Ovary (tissue), 9 donors: ENCODE data around the gene FANCC. TPM values are rescaled to one million over a fixed set of nuclear protein-coding genes. Genes with fewer than 3 reads are reported as not detected.

Experiments used
- DNase-seq, 5 donors: peaks; one replicate each; pipeline ENCODE4 v3.0.0-alpha.2; 2019 to 2020
- H3K27ac ChIP-seq, 2 donors: fragments of 200-600 bp; one replicate each; pipeline versions ENCODE4 v1.5.1 to v1.8.0; 2019 to 2022
- H3K27me3 ChIP-seq: fragments of 200-600 bp; one replicate; pipeline ENCODE4 v1.8.0; 2022
- H3K36me3 ChIP-seq: fragments of 200-600 bp; sonication (generic); one replicate; pipeline ENCODE4 v1.5.1; 2019
- H3K4me1 ChIP-seq: one replicate; pipeline ENCODE4 v1.8.1; 2013; ENCODE audit warnings: mild to moderate bottlenecking, moderate library complexity; ENCODE audit not compliant: insufficient read depth
- H3K4me3 ChIP-seq: fragments of 200-600 bp; sonication (generic); one replicate; pipeline ENCODE4 v1.5.1; 2017
- H3K9me3 ChIP-seq, 2 donors: fragments of 200-600 bp in 1 of 2; sonication (generic) in 1 of 2; one replicate each; pipeline versions ENCODE4 v1.5.1 to v1.8.1; 2013 to 2019; ENCODE audit warnings: mild to moderate bottlenecking in 1 of 2, moderate library complexity in 1 of 2
- EP300 ChIP-seq: sonication (generic); formaldehyde crosslinking; IDR thresholded peaks from one replicate; pipeline ENCODE4 v1.6.1; 2017; ENCODE audit warnings: antibody characterized with exemption
- POLR2A ChIP-seq: fragments of 450-650 bp; IDR thresholded peaks from one replicate; pipeline ENCODE4 v1.6.1; 2017; ENCODE audit warnings: antibody characterized with exemption, mild to moderate bottlenecking, moderate library complexity
- WGBS, 3 donors: extraction: QIAGEN DNeasy Blood & Tissue Kit in 1 of 3; methylation state at CpG; one replicate each; pipeline versions ENCODE4 v1.1.5 to v1.1.7; 2013 to 2017; 5-methylcytosine and 5-hydroxymethylcytosine counted together
- intact Hi-C, 4 donors: fragments of 100-400 bp; cut with DNase I; formaldehyde crosslinking; loops; one replicate each; pipeline versions ENCODE4 v1.11.0 to v1.15.1; 2022 to 2023
- polyA plus RNA-seq, 2 donors: library from polyadenylated mRNA; stranded (reverse); fragments of 200-250 nt in 1 of 2; fragments of 350-450 nt in 1 of 2; fragmentation: Illumina TruSeq in 1 of 2; extraction: RNeasy Lipid Tissue Mini Kit (QIAGEN cat#74804) in 1 of 2; gene quantifications; one replicate each; pipeline ENCODE4 v1.2.3, GENCODE V29; 2013 to 2014
- total RNA-seq, 7 donors: library from RNA; depleted of rRNA in 2 of 7; stranded (reverse); fragments of >200 nt in 2 of 7; fragmentation: NEBNext Ultra II Directional in 3 of 7; extraction: Animal tissue kit (Norgen Biotek cat#: 25700) in 3 of 7; gene quantifications; one replicate each; pipeline versions ENCODE4 v1.1.0 to v1.2.4, GENCODE V29; 2016 to 2023
- TF ChIP-seq, protein P1 (sequence below), 3 donors: fragments of 450-650 bp in 2 of 3; fragments of 200-600 bp in 1 of 3; IDR thresholded peaks; one replicate each; pipeline versions ENCODE4 v1.5.1 to v1.8.0; 2016 to 2022; ENCODE audit warnings: antibody characterized with exemption in 3 of 3, mild to moderate bottlenecking in 1 of 3
- donor health status: DM: no; HTN: no; CAD: no; lungs with moderate emphysema.
- donor health status: DM: no; HTN: no; CAD: no.
- donor health status: Bipolar disorder and iron deficiency.
- donor health status: DM: yes; HTN: yes; CAD: no.
- donor health status: DM: no; HTN: no; CAD: no.
- donor health status: DM: yes; HTN: yes; CAD: no.

The FANCC gene
- total and polyA plus RNA-seq, 9 donors, result 2.9 to 7.5 (median 4.9) TPM

- no peak for TF ChIP-seq POLR2A
- TF ChIP-seq, protein P1, sequence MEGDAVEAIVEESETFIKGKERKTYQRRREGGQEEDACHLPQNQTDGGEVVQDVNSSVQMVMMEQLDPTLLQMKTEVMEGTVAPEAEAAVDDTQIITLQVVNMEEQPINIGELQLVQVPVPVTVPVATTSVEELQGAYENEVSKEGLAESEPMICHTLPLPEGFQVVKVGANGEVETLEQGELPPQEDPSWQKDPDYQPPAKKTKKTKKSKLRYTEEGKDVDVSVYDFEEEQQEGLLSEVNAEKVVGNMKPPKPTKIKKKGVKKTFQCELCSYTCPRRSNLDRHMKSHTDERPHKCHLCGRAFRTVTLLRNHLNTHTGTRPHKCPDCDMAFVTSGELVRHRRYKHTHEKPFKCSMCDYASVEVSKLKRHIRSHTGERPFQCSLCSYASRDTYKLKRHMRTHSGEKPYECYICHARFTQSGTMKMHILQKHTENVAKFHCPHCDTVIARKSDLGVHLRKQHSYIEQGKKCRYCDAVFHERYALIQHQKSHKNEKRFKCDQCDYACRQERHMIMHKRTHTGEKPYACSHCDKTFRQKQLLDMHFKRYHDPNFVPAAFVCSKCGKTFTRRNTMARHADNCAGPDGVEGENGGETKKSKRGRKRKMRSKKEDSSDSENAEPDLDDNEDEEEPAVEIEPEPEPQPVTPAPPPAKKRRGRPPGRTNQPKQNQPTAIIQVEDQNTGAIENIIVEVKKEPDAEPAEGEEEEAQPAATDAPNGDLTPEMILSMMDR (IDR thresholded peaks at IDR 0.05), result no peak
- no peak for TF ChIP-seq EP300
- peaks cover 10% of the 10 kb centered on the region for H3K4me1 ChIP-seq
- H3K4me3 ChIP-seq, result no peak overlapping the region
- 94 to 97% (median 96%) methylated on average over 5 of the region's 5 CpGs for WGBS, 3 donors
- no peak overlapping the region for H3K27ac ChIP-seq
- H3K36me3 ChIP-seq, result no peaks in the 10 kb centered on the region
- intact Hi-C loops, result no loop called here
- no peak for DNase-seq
- H3K9me3 ChIP-seq, result no peaks in the 10 kb centered on the region
- no peaks in the 10 kb centered on the region for H3K27me3 ChIP-seq
Measured at GRCh38 chr9:95193480-95193879, 124.0 kb downstream of the FANCC start.

GRCh38 chr9:95193067-95193466 lies 124.4 kb downstream of the FANCC start:
- H3K27ac ChIP-seq, result no peak overlapping the region
- intact Hi-C loops, result no loop called here
- DNase-seq, result no peak
- no peak overlapping the region for H3K4me3 ChIP-seq
- H3K4me1 ChIP-seq, result peaks cover 13% of the 10 kb centered on the region
- H3K9me3 ChIP-seq, result no peaks in the 10 kb centered on the region
- TF ChIP-seq, protein P1 (IDR thresholded peaks at IDR 0.05), result no peak
- TF ChIP-seq POLR2A, result no peak
- TF ChIP-seq EP300, result no peak
- WGBS, 3 donors, result 85 to 88% (median 88%) methylated on average over 8 of the region's 8 CpGs
- no peaks in the 10 kb centered on the region for H3K36me3 ChIP-seq
- H3K27me3 ChIP-seq, result no peaks in the 10 kb centered on the region

- no peak overlapping the region for H3K27ac ChIP-seq
- no peak overlapping the region for H3K4me3 ChIP-seq
- no peak for TF ChIP-seq EP300
- TF ChIP-seq POLR2A, result no peak
- TF ChIP-seq, protein P1 (IDR thresholded peaks at IDR 0.05), result no peak
- peaks cover 13% of the 10 kb centered on the region for H3K4me1 ChIP-seq
- H3K9me3 ChIP-seq, result no peaks in the 10 kb centered on the region
- H3K36me3 ChIP-seq, result no peaks in the 10 kb centered on the region
- DNase-seq, result no peak
- intact Hi-C loops, result no loop called here
- no peaks in the 10 kb centered on the region for H3K27me3 ChIP-seq
- 88 to 89% (median 88%) methylated on average over 1 of the region's 1 CpG for WGBS, 3 donors
Measured at GRCh38 chr9:95192631-95193030, 124.9 kb downstream of the FANCC start.

- intact Hi-C loops, result no loop called here
- Histone ChIP-seq H3K27me3 (no peaks in the 10 kb centered on the region), H3K9me3 (no peaks in the 10 kb centered on the region), H3K4me1 (peaks cover 12% of the 10 kb centered on the region), H3K4me3 (no peak overlapping the region), H3K36me3 (no peaks in the 10 kb centered on the region), H3K27ac (peak overlapping the region in 1 of 2 donors; percentile 61)
- TF ChIP-seq POLR2A (no peak), EP300 (no peak)
- TF ChIP-seq, protein P1 (IDR thresholded peaks at IDR 0.05), result no peak
- WGBS, 3 donors, result 84 to 92% (median 86%) methylated on average over 4 of the region's 4 CpGs
- no peak for DNase-seq
Measured at GRCh38 chr9:95190413-95190812, 127.1 kb downstream of the FANCC start.
